A549 treated with RU486 at 1 μM for 4 hours (cell line): ENCODE data around the gene SYNE4. TPM values are rescaled to one million over a fixed set of nuclear protein-coding genes. Genes with fewer than 3 reads are reported as not detected.

ENCODE experiments used
- total RNA-seq: library from RNA; stranded (reverse); fragments of 200-300 nt; extraction: Qiagen RNA extraction; gene quantifications from 5 replicates; pipeline ENCODE4 v1.2.3, GENCODE V29; 2022; ENCODE audit warnings: low read depth

SYNE4 gene
- 0.13 to 0.72 TPM (median 0.28 TPM) in 5 replicates for total RNA-seq

GRCh38 chr19:36008336-36008978 is at the start of gene SYNE4:
SYNE4 (minus strand) TSS chr19:36008813; CDS start chr19:36008681, 132 bp downstream.

GRCh38 chr19:36054733-36055686 is 46.4 kb upstream of the SYNE4 start, which contains the start of gene WDR62:
WDR62 (plus strand) TSS chr19:36054897; CDS start chr19:36054972, 75 bp downstream.

GRCh38 chr19:36054119-36054732 is 45.6 kb upstream of the SYNE4 start, which contains the start of gene THAP8:
THAP8 (minus strand) TSS chr19:36054285; CDS start chr19:36054217, 68 bp downstream.

GRCh38 chr19:36032251-36033104 is 23.9 kb upstream of the SYNE4 start, which contains the start of gene CLIP3:
CLIP3 (minus strand) TSS chr19:36032873; CDS start chr19:36032357, 516 bp downstream.

GRCh38 chr19:36014012-36014924 is 5.7 kb upstream of the SYNE4 start, which contains the start of gene ALKBH6:
ALKBH6 (minus strand) TSS chr19:36014213; CDS start chr19:36013397, 816 bp downstream.

GRCh38 chr19:35995048-35995993 is 13.3 kb downstream of the SYNE4 start, which contains the start of gene SDHAF1:
SDHAF1 (plus strand) TSS chr19:35995188; CDS start chr19:35995275, 87 bp downstream.

Other genes with a start within 250 kb of the SYNE4 start
- gene ARHGAP33, start 233.2 kb downstream of the SYNE4 start, total RNA-seq, result 2.7 to 7.3 TPM (median 5.7 TPM) in 5 replicates
- gene PRODH2, start 196.0 kb downstream of the SYNE4 start, total RNA-seq, result 0.18 to 0.61 TPM (median 0.44 TPM) in 5 replicates
- 0.13 to 0.65 TPM (median 0.36 TPM) in 5 replicates for gene NPHS1, start 156.3 kb downstream of the SYNE4 start, total RNA-seq
- gene KIRREL2, start 151.9 kb downstream of the SYNE4 start, total RNA-seq, result 0.53 to 0.73 TPM (median 0.57 TPM) in 5 replicates
- gene APLP1, start 140.2 kb downstream of the SYNE4 start, total RNA-seq, result 69.5 to 103 TPM (median 99.5 TPM) in 5 replicates
- gene NFKBID, start 108.3 kb downstream of the SYNE4 start, total RNA-seq, result 6.6 to 8.7 TPM (median 7.9 TPM) in 5 replicates
- 0.18 to 0.64 TPM (median 0.27 TPM) in 3 of 5 replicates, not detected in the others for gene HCST, start 106.3 kb downstream of the SYNE4 start, total RNA-seq
- not detected in 5 replicates for gene TYROBP, start 100.5 kb downstream of the SYNE4 start, total RNA-seq
- gene LRFN3, start 72.4 kb downstream of the SYNE4 start, total RNA-seq, result 15.3 to 21.9 TPM (median 19.7 TPM) in 5 replicates
- 32.5 to 53.6 TPM (median 52.3 TPM) in 5 replicates for gene SDHAF1, start 13.6 kb downstream of the SYNE4 start, total RNA-seq
- 25.3 to 29.7 TPM (median 26.5 TPM) in 5 replicates for gene ALKBH6, start 5.4 kb upstream of the SYNE4 start, total RNA-seq
- gene CLIP3, start 24.1 kb upstream of the SYNE4 start, total RNA-seq, result 0.40 to 1.4 TPM (median 0.76 TPM) in 5 replicates
- gene THAP8, start 45.5 kb upstream of the SYNE4 start, total RNA-seq, result 4.5 to 6.9 TPM (median 5.2 TPM) in 5 replicates
- 20.4 to 29.8 TPM (median 26.5 TPM) in 5 replicates for gene WDR62, start 46.1 kb upstream of the SYNE4 start, total RNA-seq
- 0.31 to 0.80 TPM in 2 of 5 replicates, not detected in the others for gene OVOL3, start 102.3 kb upstream of the SYNE4 start, total RNA-seq
- gene POLR2I, start 106.1 kb upstream of the SYNE4 start, total RNA-seq, result 240 to 283 TPM (median 257 TPM) in 5 replicates
- 403 to 564 TPM (median 536 TPM) in 5 replicates for gene TBCB, start 106.7 kb upstream of the SYNE4 start, total RNA-seq
- 1,532 to 2,429 TPM (median 2,140 TPM) in 5 replicates for gene CAPNS1, start 131.3 kb upstream of the SYNE4 start, total RNA-seq
- not detected in 5 replicates for gene COX7A1, start 143.6 kb upstream of the SYNE4 start, total RNA-seq
- gene ZNF565, start 205.9 kb upstream of the SYNE4 start, total RNA-seq, result 3.7 to 4.9 TPM (median 4.2 TPM) in 5 replicates
- 87.9 to 180 TPM (median 119 TPM) in 5 replicates for gene ZNF146, start 206.3 kb upstream of the SYNE4 start, total RNA-seq